DOHH2 (cell line): Measurements from ENCODE around the gene FGFBP1.

Experiments used
- H3F3A ChIP-seq: fragments of 200-600 bp; sonication (generic), shearing (Covaris generic); 2 replicates; pipeline ENCODE4 v1.6.0; 2016; ENCODE audit warnings: antibody characterized with exemption, mild to moderate bottlenecking; ENCODE audit not compliant: control insufficient read depth, insufficient read depth
- H3K27ac ChIP-seq: fragments of 200-600 bp; sonication (generic); 2 replicates; pipeline ENCODE4 v1.5.1; 2014; ENCODE audit warnings: low read depth, mild to moderate bottlenecking, low read length, moderate library complexity
- H3K27me3 ChIP-seq: fragments of 200-600 bp; sonication (generic); 2 replicates; pipeline ENCODE4 v1.6.1; 2014; ENCODE audit warnings: mild to moderate bottlenecking, low read length, mixed read lengths; ENCODE audit not compliant: control insufficient read depth
- H3K36me3 ChIP-seq: fragments of 200-600 bp; sonication (generic); 2 replicates; pipeline ENCODE4 v1.6.1; 2014; ENCODE audit warnings: mild to moderate bottlenecking, low read length, moderate library complexity, mixed read lengths; ENCODE audit not compliant: control insufficient read depth
- H3K4me1 ChIP-seq: fragments of 200-600 bp; sonication (generic); 2 replicates; pipeline ENCODE4 v1.6.1; 2014; ENCODE audit warnings: mild to moderate bottlenecking, low read length, mixed read lengths; ENCODE audit not compliant: control insufficient read depth
- H3K4me2 ChIP-seq: fragments of 200-600 bp; sonication (generic); 2 replicates; pipeline ENCODE4 v1.6.0; 2014; ENCODE audit warnings: mild to moderate bottlenecking, low read length, moderate library complexity
- H3K4me3 ChIP-seq: fragments of 200-600 bp; sonication (generic); 2 replicates; pipeline ENCODE4 v1.5.1; 2014; ENCODE audit warnings: mild to moderate bottlenecking, low read length, mixed read lengths
- H3K79me2 ChIP-seq: fragments of 200-600 bp; sonication (generic); 2 replicates; pipeline ENCODE4 v1.6.1; 2014; ENCODE audit warnings: mild to moderate bottlenecking, low read length, mixed read lengths; ENCODE audit not compliant: control insufficient read depth
- H3K9me2 ChIP-seq: fragments of 200-600 bp; sonication (generic); replicated peaks from 2 replicates; pipeline ENCODE4 v1.6.1; 2014; ENCODE audit warnings: mild to moderate bottlenecking, low read length, mixed read lengths; ENCODE audit not compliant: control insufficient read depth
- H3K9me3 ChIP-seq: fragments of 200-600 bp; sonication (generic); 2 replicates; pipeline ENCODE4 v1.6.1; 2014; ENCODE audit warnings: antibody characterized with exemption, low read length, mixed read lengths; ENCODE audit not compliant: control insufficient read depth, insufficient read depth
- H4K20me1 ChIP-seq: fragments of 200-600 bp; sonication (generic); 2 replicates; pipeline ENCODE4 v1.6.0; 2014; ENCODE audit warnings: low read depth, mild to moderate bottlenecking, antibody characterized with exemption, low read length, moderate library complexity; ENCODE audit not compliant: control insufficient read depth, insufficient read depth
- EZH2phosphoT487 ChIP-seq: fragments of 200-600 bp; sonication (generic); IDR thresholded peaks from 2 replicates; pipeline ENCODE4 v1.6.1; 2017; ENCODE audit warnings: borderline replicate concordance, mild to moderate bottlenecking, antibody characterized with exemption, low read length, moderate library complexity, mixed read lengths
- TF ChIP-seq, protein P1 (sequence below): fragments of 200-600 bp; sonication (generic); IDR thresholded peaks from one replicate; pipeline ENCODE4 v1.5.1; 2014; ENCODE audit warnings: antibody characterized with exemption, mild to moderate bottlenecking, low read depth, low read length; ENCODE audit not compliant: poor library complexity, severe bottlenecking

The FGFBP1 gene

DNA sequence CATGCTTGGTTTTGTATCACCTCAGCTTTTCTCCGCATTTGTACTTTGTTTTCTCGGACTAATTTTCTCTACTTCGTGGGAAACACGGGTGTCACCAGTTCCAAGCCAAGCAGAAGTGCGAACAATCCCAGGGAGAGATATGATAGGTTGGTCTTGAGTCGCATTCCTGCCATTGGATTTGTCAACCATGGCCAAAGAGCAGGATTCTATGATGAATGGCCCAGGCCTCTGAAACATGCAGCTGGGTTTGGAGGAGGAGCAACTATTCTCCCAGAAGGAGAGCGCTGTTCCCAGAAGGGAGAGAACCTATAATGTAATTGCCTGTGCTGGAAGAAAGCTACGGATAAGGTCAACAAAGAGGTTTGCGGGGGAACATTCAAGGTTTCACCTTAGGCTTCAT is 10.3 kb upstream of the FGFBP1 start:
- Histone ChIP-seq H3K4me2 (no peak overlapping the region), H3K4me3 (no peak overlapping the region), H3K79me2 (no peaks in the 10 kb centered on the region), H3K9me2 (no peaks in the 10 kb centered on the region), H3K36me3 (no peaks in the 10 kb centered on the region), H3K4me1 (no peaks in the 10 kb centered on the region), H4K20me1 (no peaks in the 10 kb centered on the region), H3K27me3 (no peaks in the 10 kb centered on the region; the same call in 1 of the 2 replicates), H3F3A (no peaks in the 10 kb centered on the region), H3K9me3 (peaks cover under 1% of the 10 kb centered on the region; the same call in 1 of the 2 replicates), H3K27ac (no peak overlapping the region)
- TF ChIP-seq, protein P1, sequence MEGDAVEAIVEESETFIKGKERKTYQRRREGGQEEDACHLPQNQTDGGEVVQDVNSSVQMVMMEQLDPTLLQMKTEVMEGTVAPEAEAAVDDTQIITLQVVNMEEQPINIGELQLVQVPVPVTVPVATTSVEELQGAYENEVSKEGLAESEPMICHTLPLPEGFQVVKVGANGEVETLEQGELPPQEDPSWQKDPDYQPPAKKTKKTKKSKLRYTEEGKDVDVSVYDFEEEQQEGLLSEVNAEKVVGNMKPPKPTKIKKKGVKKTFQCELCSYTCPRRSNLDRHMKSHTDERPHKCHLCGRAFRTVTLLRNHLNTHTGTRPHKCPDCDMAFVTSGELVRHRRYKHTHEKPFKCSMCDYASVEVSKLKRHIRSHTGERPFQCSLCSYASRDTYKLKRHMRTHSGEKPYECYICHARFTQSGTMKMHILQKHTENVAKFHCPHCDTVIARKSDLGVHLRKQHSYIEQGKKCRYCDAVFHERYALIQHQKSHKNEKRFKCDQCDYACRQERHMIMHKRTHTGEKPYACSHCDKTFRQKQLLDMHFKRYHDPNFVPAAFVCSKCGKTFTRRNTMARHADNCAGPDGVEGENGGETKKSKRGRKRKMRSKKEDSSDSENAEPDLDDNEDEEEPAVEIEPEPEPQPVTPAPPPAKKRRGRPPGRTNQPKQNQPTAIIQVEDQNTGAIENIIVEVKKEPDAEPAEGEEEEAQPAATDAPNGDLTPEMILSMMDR = no peak
- no peak for TF ChIP-seq EZH2phosphoT487

GRCh38 chr4:15947684-15948083 is 9.1 kb upstream of the FGFBP1 start:
- Histone ChIP-seq H4K20me1 (no peaks in the 10 kb centered on the region), H3K9me3 (no peaks in the 10 kb centered on the region), H3K79me2 (no peaks in the 10 kb centered on the region), H3K4me2 (no peak overlapping the region), H3K9me2 (no peaks in the 10 kb centered on the region), H3K27me3 (no peaks in the 10 kb centered on the region; the same call in 1 of the 2 replicates), H3K27ac (no peak overlapping the region), H3K36me3 (no peaks in the 10 kb centered on the region), H3F3A (no peaks in the 10 kb centered on the region), H3K4me3 (no peak overlapping the region), H3K4me1 (no peaks in the 10 kb centered on the region)
- TF ChIP-seq EZH2phosphoT487 = no peak
- TF ChIP-seq, protein P1 = no peak

DNA sequence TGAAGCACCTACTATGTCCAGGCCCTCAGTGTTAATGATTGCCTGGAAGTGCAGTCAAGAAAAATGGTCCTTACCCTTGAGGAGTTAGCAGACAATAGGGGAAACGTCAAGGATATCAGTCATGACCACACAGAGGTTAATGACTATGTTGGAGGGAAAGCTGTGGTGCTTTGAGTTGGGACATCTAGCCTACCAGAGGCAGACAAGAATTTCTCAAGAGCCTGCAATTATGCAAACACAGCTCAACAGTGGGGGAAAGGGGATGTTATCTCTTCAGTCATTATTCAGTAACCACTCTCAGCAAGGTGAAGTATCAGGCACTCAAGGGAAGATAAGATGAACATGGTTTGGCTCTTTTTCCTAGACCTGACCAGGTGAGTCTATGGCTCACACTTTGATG is 7.0 kb upstream of the FGFBP1 start:
- Histone ChIP-seq H3K9me2 (no peaks in the 10 kb centered on the region), H3K27ac (no peak overlapping the region), H3K27me3 (no peaks in the 10 kb centered on the region; the same call in 1 of the 2 replicates), H3K36me3 (no peaks in the 10 kb centered on the region), H3K79me2 (no peaks in the 10 kb centered on the region), H3K4me2 (no peak overlapping the region), H3K4me3 (no peak overlapping the region), H3K9me3 (no peaks in the 10 kb centered on the region), H4K20me1 (no peaks in the 10 kb centered on the region), H3F3A (no peaks in the 10 kb centered on the region), H3K4me1 (no peaks in the 10 kb centered on the region)
- TF ChIP-seq EZH2phosphoT487 = no peak
- TF ChIP-seq, protein P1 = no peak
